Measurements from ENCODE around the gene HBS1L. TPM values are rescaled to one million over a fixed set of nuclear protein-coding genes. Genes with fewer than 3 reads are reported as not detected.

HBS1L gene
- total RNA-seq, 1 donor from 2014 or later, result 93.4 TPM

DNA sequence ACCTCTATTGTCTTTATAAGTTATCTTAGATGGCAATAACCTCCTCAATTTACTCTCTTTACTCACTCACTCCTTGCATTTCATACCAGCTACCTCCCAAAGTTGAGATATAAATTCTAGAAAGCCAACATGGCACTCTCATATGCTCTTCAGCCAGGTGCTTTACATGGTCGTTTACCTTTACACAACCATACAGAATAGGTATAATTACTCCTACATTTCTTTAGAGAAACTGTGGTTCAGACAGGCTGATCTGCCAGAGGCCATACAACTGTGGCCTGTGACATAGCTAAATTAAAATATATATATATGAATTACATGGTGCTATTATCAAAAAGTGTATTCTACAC lies 45.7 kb downstream of the HBS1L start:
- TF ChIP-seq, protein P1, sequence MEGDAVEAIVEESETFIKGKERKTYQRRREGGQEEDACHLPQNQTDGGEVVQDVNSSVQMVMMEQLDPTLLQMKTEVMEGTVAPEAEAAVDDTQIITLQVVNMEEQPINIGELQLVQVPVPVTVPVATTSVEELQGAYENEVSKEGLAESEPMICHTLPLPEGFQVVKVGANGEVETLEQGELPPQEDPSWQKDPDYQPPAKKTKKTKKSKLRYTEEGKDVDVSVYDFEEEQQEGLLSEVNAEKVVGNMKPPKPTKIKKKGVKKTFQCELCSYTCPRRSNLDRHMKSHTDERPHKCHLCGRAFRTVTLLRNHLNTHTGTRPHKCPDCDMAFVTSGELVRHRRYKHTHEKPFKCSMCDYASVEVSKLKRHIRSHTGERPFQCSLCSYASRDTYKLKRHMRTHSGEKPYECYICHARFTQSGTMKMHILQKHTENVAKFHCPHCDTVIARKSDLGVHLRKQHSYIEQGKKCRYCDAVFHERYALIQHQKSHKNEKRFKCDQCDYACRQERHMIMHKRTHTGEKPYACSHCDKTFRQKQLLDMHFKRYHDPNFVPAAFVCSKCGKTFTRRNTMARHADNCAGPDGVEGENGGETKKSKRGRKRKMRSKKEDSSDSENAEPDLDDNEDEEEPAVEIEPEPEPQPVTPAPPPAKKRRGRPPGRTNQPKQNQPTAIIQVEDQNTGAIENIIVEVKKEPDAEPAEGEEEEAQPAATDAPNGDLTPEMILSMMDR (IDR thresholded peaks at IDR 0.05; ENCODE audit: partially characterized antibody, unreplicated experiment), result no peak
- no peak for DNase-seq
- peak overlapping the region; percentile 17 for H3K4me3 Mint-ChIP-seq (ENCODE audit: unreplicated experiment)

DNA sequence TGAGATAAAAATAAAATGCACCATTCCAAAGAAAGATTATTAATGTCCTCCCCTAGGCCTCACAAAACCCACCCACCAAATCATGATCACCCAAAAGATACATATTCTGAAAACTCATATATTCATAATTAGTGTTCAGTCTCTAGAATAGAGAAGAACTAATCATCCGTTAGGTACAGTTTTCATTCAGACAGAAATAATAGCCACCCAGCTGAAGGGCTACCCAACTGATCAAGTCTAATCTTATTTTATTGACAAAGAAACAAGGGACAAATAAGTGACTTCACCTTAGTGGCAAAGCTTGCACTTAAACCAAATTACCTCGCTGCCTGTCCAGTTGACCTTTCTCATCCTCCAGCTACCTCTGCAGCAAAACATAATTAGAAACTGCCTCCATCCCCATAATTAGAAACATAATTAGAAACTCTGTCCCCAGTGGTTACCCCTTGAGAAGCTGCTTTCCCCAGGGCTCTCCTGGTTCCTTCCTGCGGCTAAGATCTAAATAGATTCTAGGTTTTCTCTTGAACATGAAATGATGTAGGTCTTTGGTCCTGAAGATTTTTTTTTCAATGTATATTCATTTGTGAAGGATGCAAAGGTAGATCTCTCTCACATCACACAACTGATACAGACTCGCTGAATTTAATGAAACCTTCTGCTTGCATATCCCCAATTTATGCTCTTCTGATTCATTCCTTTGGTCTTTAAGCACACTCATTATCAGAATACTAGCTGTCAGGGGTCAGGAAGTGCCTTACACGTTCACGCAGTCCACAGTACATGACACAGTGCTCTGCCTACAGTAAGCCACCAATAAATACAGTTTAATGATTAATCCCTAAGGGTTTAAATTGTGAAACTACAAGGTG lies 46.3 kb downstream of the HBS1L start:
- H3K27ac Mint-ChIP-seq (ENCODE audit: unreplicated experiment), result peak overlapping the region; percentile 22

More for the DNA sequence above, 45.7 kb downstream of the HBS1L start:
- H3K36me3 Mint-ChIP-seq (ENCODE audit: unreplicated experiment), result no peaks in the 10 kb centered on the region
- H3K27ac Mint-ChIP-seq (ENCODE audit: unreplicated experiment), result no peak overlapping the region
- H3K9me3 Mint-ChIP-seq (ENCODE audit: unreplicated experiment), result peaks cover 2% of the 10 kb centered on the region
- peaks cover 16% of the 10 kb centered on the region for H3K4me1 Mint-ChIP-seq (ENCODE audit: low read depth, unreplicated experiment)
- H3K27me3 Mint-ChIP-seq (ENCODE audit: unreplicated experiment), result peaks cover 2% of the 10 kb centered on the region

DNA sequence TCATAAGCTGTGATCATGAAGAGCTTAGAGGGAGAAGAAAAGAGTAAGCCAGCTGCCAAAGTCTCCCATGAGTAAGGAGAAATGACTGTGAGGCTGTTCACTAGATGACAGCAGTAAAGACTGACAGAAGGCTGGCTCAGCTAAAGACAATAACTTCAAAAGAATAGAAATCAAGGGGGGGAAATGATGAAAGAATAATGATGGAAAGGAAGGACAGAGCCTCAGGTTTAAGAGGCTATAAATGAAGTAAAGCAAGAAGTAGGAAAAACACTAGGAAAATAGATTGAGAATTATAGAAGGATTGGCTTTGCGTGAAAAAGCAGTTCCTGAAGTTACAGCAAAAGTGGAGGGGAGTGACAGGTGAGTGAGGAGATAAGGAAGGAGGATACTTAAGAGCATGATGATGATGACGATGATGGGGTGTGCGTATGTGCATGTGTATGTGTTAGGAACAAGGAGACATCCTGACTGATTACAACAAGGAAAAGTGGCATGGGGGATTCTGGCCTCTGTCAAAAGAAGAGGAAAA lies 48.2 kb downstream of the HBS1L start:
- no peaks in the 10 kb centered on the region for H3K36me3 Mint-ChIP-seq (ENCODE audit: unreplicated experiment)
- no peak overlapping the region for H3K27ac Mint-ChIP-seq (ENCODE audit: unreplicated experiment)
- H3K27me3 Mint-ChIP-seq (ENCODE audit: unreplicated experiment), result peaks cover 2% of the 10 kb centered on the region
- no peak overlapping the region for H3K4me3 Mint-ChIP-seq (ENCODE audit: unreplicated experiment)
- H3K9me3 Mint-ChIP-seq (ENCODE audit: unreplicated experiment), result peaks cover 2% of the 10 kb centered on the region
- TF ChIP-seq, protein P1 (IDR thresholded peaks at IDR 0.05; ENCODE audit: partially characterized antibody, unreplicated experiment), result no peak
- H3K4me1 Mint-ChIP-seq (ENCODE audit: low read depth, unreplicated experiment), result peaks cover 16% of the 10 kb centered on the region
- DNase-seq, result no peak

More for the DNA sequence above, 46.3 kb downstream of the HBS1L start:
- peaks cover 2% of the 10 kb centered on the region for H3K9me3 Mint-ChIP-seq (ENCODE audit: unreplicated experiment)
- peaks cover 2% of the 10 kb centered on the region for H3K27me3 Mint-ChIP-seq (ENCODE audit: unreplicated experiment)
- DNase-seq, result no peak
- TF ChIP-seq, protein P1 (IDR thresholded peaks at IDR 0.05; ENCODE audit: partially characterized antibody, unreplicated experiment), result no peak
- H3K4me1 Mint-ChIP-seq (ENCODE audit: low read depth, unreplicated experiment), result peaks cover 16% of the 10 kb centered on the region
- peak overlapping the region; percentile 20 for H3K4me3 Mint-ChIP-seq (ENCODE audit: unreplicated experiment)
- no peaks in the 10 kb centered on the region for H3K36me3 Mint-ChIP-seq (ENCODE audit: unreplicated experiment)

DNA sequence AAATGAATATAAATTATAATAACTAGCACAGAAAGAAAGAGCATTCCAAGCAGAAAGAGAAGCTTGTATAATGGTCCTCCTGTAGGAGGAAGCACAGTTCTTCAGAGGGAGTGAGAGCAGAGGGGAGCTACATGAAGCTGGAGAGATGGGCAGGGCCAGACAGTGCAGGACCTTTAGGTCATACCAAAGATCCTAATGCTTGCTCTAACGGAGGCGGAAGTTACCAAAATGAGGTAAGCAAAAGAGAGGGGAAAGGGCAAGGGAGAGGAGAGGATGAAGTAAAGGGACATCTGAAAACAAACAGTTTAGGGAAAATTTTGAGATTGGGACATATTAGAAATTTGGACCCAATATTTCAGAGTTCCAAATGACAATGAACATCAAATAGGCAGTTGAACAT lies 50.2 kb downstream of the HBS1L start:
- Mint-ChIP-seq H3K36me3 (ENCODE audit: unreplicated experiment) (no peaks in the 10 kb centered on the region), H3K27me3 (ENCODE audit: unreplicated experiment) (peaks cover 2% of the 10 kb centered on the region), H3K4me3 (ENCODE audit: unreplicated experiment) (no peak overlapping the region), H3K9me3 (ENCODE audit: unreplicated experiment) (peaks cover 2% of the 10 kb centered on the region), H3K27ac (ENCODE audit: unreplicated experiment) (no peak overlapping the region), H3K4me1 (ENCODE audit: low read depth, unreplicated experiment) (peaks cover 16% of the 10 kb centered on the region)
- TF ChIP-seq, protein P1 (IDR thresholded peaks at IDR 0.05; ENCODE audit: partially characterized antibody, unreplicated experiment), result no peak
- no peak for DNase-seq

Data from glutamatergic neuron (in vitro differentiated cells).